A549 (cell line): ENCODE data around the gene SZT2.

Source experiments
- CTCF ChIP-seq: fragments of >200 bp; sonication (Bioruptor Twin); formaldehyde crosslinking; IDR thresholded peaks from 3 replicates; pipeline ENCODE4 v1.5.1; 2016
- MAX ChIP-seq: IDR thresholded peaks from 2 replicates; pipeline ENCODE4 v1.6.1; 2012
- PHF8 ChIP-seq: fragments of 200-600 bp; sonication (generic); IDR thresholded peaks from 2 replicates; pipeline ENCODE4 v1.6.1; 2016; ENCODE audit warnings: low read depth, mild to moderate bottlenecking, antibody characterized with exemption, moderate library complexity, borderline replicate concordance
- POLR2A ChIP-seq: IDR thresholded peaks from 2 replicates; pipeline ENCODE4 v1.6.1; 2012; ENCODE audit warnings: mild to moderate bottlenecking, low read length
- REST ChIP-seq: fragments of 200-600 bp; sonication (generic); IDR thresholded peaks from 2 replicates; pipeline ENCODE4 v1.6.1; 2016; ENCODE audit warnings: antibody characterized with exemption, mild to moderate bottlenecking, moderate library complexity

GRCh38 chr1:43340559-43340958 is 49.1 kb upstream of the SZT2 start:
- TF ChIP-seq CTCF (no peak), MAX (no peak), PHF8 (no peak), POLR2A (no peak), REST (no peak)
